ENCODE measurements around the gene FZD8.

Gene FZD8

GRCh38 chr10:35611750-35612149 lies 30.3 kb downstream of the FZD8 start:
- peaks cover 13% of the 10 kb centered on the region for H3K27me3 ChIP-seq (ENCODE audit: insufficient read depth, poor library complexity, severe bottlenecking)
- H3K27ac ChIP-seq (replicated peaks) = no peak overlapping the region
- TF ChIP-seq, protein P1, sequence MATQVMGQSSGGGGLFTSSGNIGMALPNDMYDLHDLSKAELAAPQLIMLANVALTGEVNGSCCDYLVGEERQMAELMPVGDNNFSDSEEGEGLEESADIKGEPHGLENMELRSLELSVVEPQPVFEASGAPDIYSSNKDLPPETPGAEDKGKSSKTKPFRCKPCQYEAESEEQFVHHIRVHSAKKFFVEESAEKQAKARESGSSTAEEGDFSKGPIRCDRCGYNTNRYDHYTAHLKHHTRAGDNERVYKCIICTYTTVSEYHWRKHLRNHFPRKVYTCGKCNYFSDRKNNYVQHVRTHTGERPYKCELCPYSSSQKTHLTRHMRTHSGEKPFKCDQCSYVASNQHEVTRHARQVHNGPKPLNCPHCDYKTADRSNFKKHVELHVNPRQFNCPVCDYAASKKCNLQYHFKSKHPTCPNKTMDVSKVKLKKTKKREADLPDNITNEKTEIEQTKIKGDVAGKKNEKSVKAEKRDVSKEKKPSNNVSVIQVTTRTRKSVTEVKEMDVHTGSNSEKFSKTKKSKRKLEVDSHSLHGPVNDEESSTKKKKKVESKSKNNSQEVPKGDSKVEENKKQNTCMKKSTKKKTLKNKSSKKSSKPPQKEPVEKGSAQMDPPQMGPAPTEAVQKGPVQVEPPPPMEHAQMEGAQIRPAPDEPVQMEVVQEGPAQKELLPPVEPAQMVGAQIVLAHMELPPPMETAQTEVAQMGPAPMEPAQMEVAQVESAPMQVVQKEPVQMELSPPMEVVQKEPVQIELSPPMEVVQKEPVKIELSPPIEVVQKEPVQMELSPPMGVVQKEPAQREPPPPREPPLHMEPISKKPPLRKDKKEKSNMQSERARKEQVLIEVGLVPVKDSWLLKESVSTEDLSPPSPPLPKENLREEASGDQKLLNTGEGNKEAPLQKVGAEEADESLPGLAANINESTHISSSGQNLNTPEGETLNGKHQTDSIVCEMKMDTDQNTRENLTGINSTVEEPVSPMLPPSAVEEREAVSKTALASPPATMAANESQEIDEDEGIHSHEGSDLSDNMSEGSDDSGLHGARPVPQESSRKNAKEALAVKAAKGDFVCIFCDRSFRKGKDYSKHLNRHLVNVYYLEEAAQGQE (IDR thresholded peaks at IDR 0.05; ENCODE audit: insufficient replicate concordance, low read depth) = no peak
- TF ChIP-seq POLR2AphosphoS5 (IDR thresholded peaks at IDR 0.05; ENCODE audit: low read depth) (no peak), CTCF (IDR thresholded peaks at IDR 0.05; ENCODE audit: insufficient read depth, low read length) (no peak), GABPA (IDR thresholded peaks at IDR 0.05; ENCODE audit: low read depth) (no peak), SPI1 (IDR thresholded peaks at IDR 0.05; ENCODE audit: borderline replicate concordance, low read depth) (no peak)
- DNase-seq (ENCODE audit: low read depth in 1 of 2, low spot score in 1 of 2) = no peak
- H3K4me3 ChIP-seq (replicated peaks; ENCODE audit: insufficient read depth, low read length) = no peak overlapping the region

DNA sequence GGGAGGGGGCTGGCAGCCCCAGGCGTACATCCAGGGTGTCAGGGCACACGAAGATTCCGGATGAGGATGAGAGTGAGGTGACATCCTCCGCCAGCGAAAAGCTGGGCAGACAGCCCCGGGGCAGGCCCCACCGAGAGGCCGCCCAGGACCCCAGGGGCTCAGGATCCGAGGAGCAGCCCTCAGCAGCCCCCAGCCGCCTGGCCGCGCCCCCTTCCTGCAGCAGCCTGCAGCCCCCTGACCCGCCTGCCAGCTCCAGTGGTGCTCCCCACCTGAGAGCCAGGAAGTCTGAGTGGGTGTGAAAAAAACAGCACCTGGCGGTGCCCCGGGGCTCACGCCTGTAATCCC lies 33.8 kb downstream of the FZD8 start:
- TF ChIP-seq, protein P1 (IDR thresholded peaks at IDR 0.05; ENCODE audit: insufficient replicate concordance, low read depth) = no peak
- TF ChIP-seq SPI1 (IDR thresholded peaks at IDR 0.05; ENCODE audit: borderline replicate concordance, low read depth) (no peak), POLR2AphosphoS5 (IDR thresholded peaks at IDR 0.05; ENCODE audit: low read depth) (no peak), CTCF (IDR thresholded peaks at IDR 0.05; ENCODE audit: insufficient read depth, low read length) (no peak), GABPA (IDR thresholded peaks at IDR 0.05; ENCODE audit: low read depth) (no peak)
- Histone ChIP-seq H3K27me3 (ENCODE audit: insufficient read depth, poor library complexity, severe bottlenecking) (peaks cover 15% of the 10 kb centered on the region), H3K27ac (replicated peaks) (no peak overlapping the region), H3K4me3 (replicated peaks; ENCODE audit: insufficient read depth, low read length) (no peak overlapping the region)
- DNase-seq (ENCODE audit: low read depth in 1 of 2, low spot score in 1 of 2) = no peak

DNA sequence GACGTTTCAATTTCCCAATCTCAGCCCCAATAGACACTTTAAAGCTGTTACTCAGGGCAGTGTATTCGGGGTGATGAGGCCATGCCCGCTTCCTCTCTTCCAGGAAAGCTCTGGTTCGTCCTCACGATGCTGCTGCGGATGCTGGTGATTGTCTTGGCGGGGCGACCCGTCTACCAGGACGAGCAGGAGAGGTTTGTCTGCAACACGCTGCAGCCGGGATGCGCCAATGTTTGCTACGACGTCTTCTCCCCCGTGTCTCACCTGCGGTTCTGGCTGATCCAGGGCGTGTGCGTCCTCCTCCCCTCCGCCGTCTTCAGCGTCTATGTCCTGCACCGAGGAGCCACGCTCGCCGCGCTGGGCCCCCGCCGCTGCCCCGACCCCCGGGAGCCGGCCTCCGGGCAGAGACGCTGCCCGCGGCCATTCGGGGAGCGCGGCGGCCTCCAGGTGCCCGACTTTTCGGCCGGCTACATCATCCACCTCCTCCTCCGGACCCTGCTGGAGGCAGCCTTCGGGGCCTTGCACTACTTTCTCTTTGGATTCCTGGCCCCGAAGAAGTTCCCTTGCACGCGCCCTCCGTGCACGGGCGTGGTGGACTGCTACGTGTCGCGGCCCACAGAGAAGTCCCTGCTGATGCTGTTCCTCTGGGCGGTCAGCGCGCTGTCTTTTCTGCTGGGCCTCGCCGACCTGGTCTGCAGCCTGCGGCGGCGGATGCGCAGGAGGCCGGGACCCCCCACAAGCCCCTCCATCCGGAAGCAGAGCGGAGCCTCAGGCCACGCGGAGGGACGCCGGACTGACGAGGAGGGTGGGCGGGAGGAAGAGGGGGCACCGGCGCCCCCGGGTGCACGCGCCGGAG lies 34.4 kb downstream of the FZD8 start:
- TF ChIP-seq GABPA (IDR thresholded peaks at IDR 0.05; ENCODE audit: low read depth) (no peak), POLR2AphosphoS5 (IDR thresholded peaks at IDR 0.05; ENCODE audit: low read depth) (no peak), SPI1 (IDR thresholded peaks at IDR 0.05; ENCODE audit: borderline replicate concordance, low read depth) (no peak), CTCF (IDR thresholded peaks at IDR 0.05; ENCODE audit: insufficient read depth, low read length) (no peak)
- TF ChIP-seq, protein P1 (IDR thresholded peaks at IDR 0.05; ENCODE audit: insufficient replicate concordance, low read depth) = no peak
- H3K4me3 ChIP-seq (replicated peaks; ENCODE audit: insufficient read depth, low read length) = no peak overlapping the region
- H3K27ac ChIP-seq (replicated peaks) = no peak overlapping the region
- DNase-seq (ENCODE audit: low read depth in 1 of 2, low spot score in 1 of 2) = no peak
- H3K27me3 ChIP-seq (ENCODE audit: insufficient read depth, poor library complexity, severe bottlenecking) = peaks cover 15% of the 10 kb centered on the region
